GM21367 (cell line): ENCODE results near the gene IARS1.

Experiments
- ATAC-seq: cut with Tn5 transposase; IDR thresholded peaks from one replicate; pipeline ENCODE4 v1.9.1; 2021; ENCODE audit not compliant: unreplicated experiment

The IARS1 gene

GRCh38 chr9:92295827-92296258 lies 2.3 kb upstream of the IARS1 start:
- no peak for ATAC-seq

DNA sequence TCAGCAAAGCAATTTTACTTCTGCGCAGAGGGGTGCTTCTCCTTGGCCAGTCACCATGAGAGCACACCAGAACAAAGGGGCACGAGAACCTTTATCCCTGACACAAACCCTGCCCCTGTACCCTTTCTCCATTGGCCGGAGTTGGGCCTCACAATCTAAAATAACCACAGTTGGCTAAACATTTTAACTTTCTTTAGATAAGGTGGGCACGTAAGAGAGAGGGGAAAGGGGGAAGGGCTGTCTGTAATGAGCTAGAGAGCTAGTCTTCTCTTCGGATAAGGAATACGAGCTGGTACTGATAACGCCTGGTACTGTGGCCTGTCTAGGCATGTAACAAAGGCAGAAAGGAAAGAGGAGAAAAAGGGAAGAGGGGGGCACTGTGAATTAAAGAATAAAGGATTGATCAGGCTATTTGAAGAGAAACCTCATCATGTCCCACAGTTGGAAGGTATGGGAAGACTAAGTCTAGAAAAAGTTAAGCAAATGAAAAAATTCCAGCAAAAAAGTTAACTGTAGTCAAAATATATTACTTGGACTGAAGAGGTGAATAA lies 1.8 kb upstream of the IARS1 start:
- ATAC-seq: no peak

GRCh38 chr9:92294297-92294676 lies 790 bp upstream of the IARS1 start:
- no peak for ATAC-seq

DNA sequence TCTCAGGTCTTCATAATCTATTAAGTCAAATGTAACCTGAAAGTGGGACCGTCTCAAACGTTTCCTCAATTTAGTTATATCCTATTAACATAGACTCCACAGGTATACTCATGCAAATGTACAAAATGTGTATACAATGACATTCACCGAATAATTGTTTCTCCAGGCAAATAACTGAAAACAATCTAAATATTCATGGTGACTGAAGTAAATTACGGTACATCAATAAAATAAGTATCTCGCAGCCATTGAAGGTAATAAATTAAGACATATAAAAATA lies 482 bp downstream of the IARS1 start:
- ATAC-seq: no peak

GRCh38 chr9:92292338-92293074 lies 991 bp downstream of the IARS1 start:
- ATAC-seq: no peak

DNA sequence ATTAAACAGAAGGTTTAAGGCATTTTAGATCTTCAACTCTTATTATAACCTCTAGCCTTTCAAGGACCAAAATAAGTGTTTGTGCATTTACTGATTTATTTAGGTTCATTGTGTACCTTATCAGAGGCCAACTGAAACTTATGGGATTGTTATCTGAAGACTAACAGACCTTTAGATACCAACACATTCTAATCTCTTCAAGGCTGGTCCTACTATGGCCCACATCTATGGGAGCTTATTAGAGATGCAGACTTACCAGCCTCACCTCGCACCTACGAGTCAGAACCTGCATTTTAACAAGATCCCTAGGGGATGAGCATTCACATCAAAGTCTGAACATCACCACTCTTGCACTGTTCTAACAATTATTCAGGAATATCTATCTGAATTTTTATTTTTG lies 1.9 kb downstream of the IARS1 start:
- no peak for ATAC-seq

DNA sequence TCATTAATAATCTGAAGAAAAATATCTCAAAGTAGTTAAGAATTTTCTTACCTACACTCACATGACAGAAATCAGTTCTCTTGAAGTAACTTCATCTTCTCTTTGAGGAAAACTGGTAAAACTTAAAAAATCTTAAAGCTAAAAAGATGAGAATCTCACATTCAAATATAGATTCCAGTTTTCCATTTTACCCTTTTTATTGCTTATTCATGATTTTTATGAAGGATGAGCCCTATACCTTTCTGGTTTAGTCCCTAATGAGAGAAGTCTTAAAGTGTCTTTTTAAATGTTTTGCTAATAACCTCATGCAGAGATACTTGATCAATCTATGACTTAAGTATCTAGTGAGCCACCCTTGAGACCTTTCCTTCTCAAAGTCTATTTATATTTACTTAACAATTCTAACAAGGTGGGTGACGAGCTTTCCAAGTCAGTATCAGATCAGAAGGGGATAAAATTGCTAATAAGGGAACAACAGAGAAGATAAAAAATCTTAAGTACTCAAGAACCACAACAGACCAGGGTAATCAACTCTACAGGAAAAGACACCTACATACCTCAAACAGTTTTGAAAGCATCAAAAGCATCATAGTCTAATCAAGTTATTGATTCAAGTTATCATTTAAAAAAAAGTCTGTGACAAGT lies 2.6 kb downstream of the IARS1 start:
- ATAC-seq: no peak

DNA sequence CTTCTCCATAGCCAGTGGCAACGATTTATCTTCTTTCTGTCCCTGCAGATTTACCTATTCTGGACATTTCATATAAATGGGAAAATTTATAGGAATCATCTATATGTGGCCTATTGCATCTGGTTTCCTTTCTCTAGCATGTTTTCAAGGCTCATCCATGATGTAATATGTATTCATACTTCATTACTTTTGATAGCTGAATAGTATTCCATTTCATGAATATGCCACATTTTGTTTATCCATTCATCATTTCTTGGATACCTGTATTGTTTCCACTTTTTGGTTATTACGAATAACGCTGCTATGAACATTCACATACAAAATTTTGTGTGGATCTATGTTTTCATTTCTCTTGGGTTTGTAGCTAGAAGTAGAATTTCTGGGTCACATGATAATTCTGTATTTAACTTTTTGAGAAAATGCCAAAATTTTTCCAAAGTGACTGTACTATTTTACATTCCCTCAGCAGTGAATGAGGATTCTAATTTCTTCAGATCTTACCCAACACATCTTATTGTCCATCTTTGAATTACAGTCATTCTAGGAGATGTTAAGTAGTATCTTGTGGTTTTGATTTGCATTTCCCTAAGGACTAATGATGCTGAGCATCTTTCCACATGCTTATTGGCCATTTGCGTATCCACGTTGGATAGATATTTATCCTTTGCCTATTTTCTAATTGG lies 3.6 kb downstream of the IARS1 start:
- ATAC-seq: no peak

- ATAC-seq: no peak
These were observed 14.2 kb downstream of the IARS1 start for GRCh38 chr9:92279302-92279701.

GRCh38 chr9:92278110-92278509 lies 15.4 kb downstream of the IARS1 start:
- ATAC-seq: no peak

DNA sequence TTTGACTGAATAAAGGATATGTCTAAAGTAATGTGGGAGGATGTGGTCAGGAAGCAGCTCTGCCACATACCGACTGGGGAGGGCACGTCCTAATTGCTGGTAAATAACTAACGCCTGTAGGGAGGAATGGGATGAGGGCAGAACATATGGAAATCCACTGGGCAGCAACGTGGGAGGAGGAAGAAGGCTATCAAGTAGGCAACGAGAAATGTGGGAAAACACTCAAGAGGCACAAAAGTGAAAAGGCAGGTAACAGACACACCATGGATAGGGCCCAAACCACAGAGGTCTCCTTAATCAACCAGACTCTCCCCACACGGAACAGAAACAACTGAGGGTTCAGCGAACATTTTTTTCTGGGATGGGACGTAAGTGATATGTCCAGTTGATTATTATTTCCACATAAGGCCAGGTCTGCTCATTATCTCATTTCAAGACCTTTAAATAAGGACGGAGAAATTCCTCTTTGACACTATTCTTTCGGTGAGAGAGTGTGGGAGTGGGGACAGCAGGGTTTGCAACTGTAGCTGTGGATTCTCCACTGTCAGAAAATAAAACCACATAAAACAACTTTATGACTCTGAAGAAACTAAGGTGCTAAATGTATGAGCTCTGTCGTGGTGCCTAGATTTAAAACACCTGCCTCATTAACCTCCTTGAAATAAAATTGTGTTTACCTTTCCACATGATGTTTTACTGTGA lies 17.0 kb downstream of the IARS1 start:
- no peak for ATAC-seq

DNA sequence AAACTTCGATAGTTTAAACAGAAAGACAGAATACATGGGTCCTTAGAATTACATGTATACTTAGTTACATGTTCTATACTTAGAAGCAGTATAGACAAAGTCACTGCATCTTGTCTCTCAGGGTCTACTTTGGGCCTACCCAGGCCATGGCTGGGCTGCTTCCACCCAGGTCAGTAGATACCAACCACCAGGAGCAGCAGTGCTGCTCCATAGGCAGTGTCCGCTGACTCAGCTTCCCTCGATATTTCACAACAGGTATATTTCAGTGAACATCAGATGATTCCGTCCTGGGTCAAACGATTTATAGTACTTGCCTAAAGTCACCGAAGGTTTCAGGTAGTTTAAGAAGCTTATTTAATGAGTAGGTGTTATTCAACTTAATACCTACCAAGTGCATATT lies 18.0 kb downstream of the IARS1 start:
- ATAC-seq: no peak

- ATAC-seq: no peak
These were observed 23.0 kb downstream of the IARS1 start for GRCh38 chr9:92270511-92270910.

- no peak for ATAC-seq
These were observed 27.0 kb downstream of the IARS1 start for GRCh38 chr9:92266486-92266885.

DNA sequence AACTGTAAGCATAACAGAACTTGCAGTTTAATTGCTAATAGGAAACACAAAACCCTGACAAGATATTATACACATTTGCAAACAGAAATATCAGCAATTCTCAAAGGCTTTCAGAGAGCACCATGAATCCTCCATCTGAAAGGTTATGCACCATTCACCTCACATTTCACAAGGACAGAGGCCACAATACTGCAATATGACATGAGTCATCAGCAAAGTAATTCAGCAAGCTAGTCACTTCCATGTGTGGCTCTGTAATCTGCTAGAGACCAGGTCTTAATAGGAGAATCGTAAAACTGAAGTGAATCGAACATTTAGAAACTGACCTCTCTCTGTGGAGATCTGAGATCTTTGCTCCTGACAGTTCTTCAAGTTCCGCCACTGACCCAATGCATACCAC lies 28.3 kb downstream of the IARS1 start:
- ATAC-seq: no peak

GRCh38 chr9:92263131-92263530 lies 30.4 kb downstream of the IARS1 start:
- no peak for ATAC-seq

DNA sequence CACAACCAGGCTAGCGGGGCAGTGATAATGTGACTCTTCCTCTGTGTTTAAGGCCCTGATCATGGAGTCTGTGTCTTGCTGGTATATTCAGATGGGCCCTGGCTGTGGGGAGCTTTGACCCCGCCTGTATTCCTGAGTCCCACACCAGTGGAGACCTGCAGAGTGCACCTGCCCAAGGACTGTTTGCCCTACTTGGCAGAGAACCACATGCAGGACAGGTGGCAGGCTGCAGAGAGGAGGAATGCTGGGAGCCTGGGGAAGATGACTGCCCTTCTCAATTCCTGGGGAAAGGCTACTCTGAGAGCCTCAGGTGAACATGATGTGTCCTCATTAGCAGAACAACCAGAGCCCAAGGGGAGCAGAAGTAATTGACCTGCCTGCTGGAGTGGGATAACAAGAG lies 36.2 kb downstream of the IARS1 start:
- ATAC-seq: no peak

GRCh38 chr9:92254381-92255337 lies 38.8 kb downstream of the IARS1 start:
- no peak for ATAC-seq

DNA sequence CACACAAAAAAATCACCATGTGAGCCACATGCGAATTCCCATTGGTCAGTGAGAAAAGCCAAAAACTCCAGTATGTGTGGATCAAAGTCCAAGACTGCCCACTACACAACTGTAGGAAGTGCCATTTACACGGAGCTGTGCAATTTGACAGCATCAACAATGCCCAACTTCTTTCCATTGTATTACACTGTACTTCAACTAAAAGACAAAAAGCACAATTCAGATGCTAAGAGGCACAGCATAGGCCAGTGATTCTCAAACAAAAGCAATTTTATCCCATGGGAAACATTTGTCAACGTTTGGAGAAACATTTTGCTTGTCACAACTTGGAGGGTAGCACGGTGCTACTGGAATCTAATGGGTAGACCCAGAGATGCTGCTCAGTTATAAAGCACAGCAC lies 39.8 kb downstream of the IARS1 start:
- no peak for ATAC-seq

GRCh38 chr9:92247981-92248380 lies 45.5 kb downstream of the IARS1 start:
- ATAC-seq: no peak
